Suprapubic skin (tissue), 3 donors: ENCODE measurements around the gene EHBP1L1.

Source experiments
- EP300 ChIP-seq: sonication (generic); formaldehyde crosslinking; IDR thresholded peaks from one replicate; pipeline ENCODE4 v1.6.1; 2017; ENCODE audit warnings: antibody characterized with exemption
- POLR2A ChIP-seq, 2 donors: fragments of 450-650 bp; IDR thresholded peaks; one replicate each; pipeline ENCODE4 v1.6.1; 2017; ENCODE audit warnings: antibody characterized with exemption in 2 of 2, mild to moderate bottlenecking in 2 of 2, moderate library complexity in 2 of 2
- TF ChIP-seq, protein P1 (sequence below), 2 donors: fragments of 200-600 bp in 1 of 2; fragments of 450-650 bp in 1 of 2; sonication (generic) in 1 of 2; IDR thresholded peaks; one replicate each; pipeline ENCODE4 v1.5.1; 2016 to 2019; ENCODE audit warnings: antibody characterized with exemption in 2 of 2, mild to moderate bottlenecking in 1 of 2, moderate library complexity in 1 of 2

- TF ChIP-seq POLR2A (IDR thresholded peaks at IDR 0.05): no peak
- TF ChIP-seq, protein P1, sequence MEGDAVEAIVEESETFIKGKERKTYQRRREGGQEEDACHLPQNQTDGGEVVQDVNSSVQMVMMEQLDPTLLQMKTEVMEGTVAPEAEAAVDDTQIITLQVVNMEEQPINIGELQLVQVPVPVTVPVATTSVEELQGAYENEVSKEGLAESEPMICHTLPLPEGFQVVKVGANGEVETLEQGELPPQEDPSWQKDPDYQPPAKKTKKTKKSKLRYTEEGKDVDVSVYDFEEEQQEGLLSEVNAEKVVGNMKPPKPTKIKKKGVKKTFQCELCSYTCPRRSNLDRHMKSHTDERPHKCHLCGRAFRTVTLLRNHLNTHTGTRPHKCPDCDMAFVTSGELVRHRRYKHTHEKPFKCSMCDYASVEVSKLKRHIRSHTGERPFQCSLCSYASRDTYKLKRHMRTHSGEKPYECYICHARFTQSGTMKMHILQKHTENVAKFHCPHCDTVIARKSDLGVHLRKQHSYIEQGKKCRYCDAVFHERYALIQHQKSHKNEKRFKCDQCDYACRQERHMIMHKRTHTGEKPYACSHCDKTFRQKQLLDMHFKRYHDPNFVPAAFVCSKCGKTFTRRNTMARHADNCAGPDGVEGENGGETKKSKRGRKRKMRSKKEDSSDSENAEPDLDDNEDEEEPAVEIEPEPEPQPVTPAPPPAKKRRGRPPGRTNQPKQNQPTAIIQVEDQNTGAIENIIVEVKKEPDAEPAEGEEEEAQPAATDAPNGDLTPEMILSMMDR (IDR thresholded peaks at IDR 0.05): no peak
- TF ChIP-seq EP300: no peak
These were observed 28.4 kb downstream of the EHBP1L1 start for GRCh38 chr11:65604258-65604657.
